ENCODE measurements around the gene CDH13. TPM values are rescaled to one million over a fixed set of nuclear protein-coding genes. Genes with fewer than 3 reads are reported as not detected.

The CDH13 gene
- total RNA-seq, 1 donor from 2014 or later = 2.3 TPM

- H3K4me3 Mint-ChIP-seq (ENCODE audit: unreplicated experiment) = no peak overlapping the region
- H3K36me3 Mint-ChIP-seq (ENCODE audit: low read depth, unreplicated experiment) = no peaks in the 10 kb centered on the region
- peaks cover 2% of the 10 kb centered on the region for H3K4me1 Mint-ChIP-seq (ENCODE audit: unreplicated experiment)
- TF ChIP-seq CTCF (IDR thresholded peaks at IDR 0.05; ENCODE audit: unreplicated experiment) = no peak
- no peak for DNase-seq (ENCODE audit: low spot score)
- no peaks in the 10 kb centered on the region for H3K9me3 Mint-ChIP-seq (ENCODE audit: unreplicated experiment)
- no peak overlapping the region for H3K27ac Mint-ChIP-seq (ENCODE audit: unreplicated experiment)
- H3K27me3 Mint-ChIP-seq (ENCODE audit: unreplicated experiment) = peaks cover 3% of the 10 kb centered on the region
Observed at GRCh38 chr16:82649766-82650165, 23.0 kb downstream of the CDH13 start.

GRCh38 chr16:82650804-82651203, 24.0 kb downstream of the CDH13 start:
- no peak for DNase-seq (ENCODE audit: low spot score)
- no peak for TF ChIP-seq CTCF (IDR thresholded peaks at IDR 0.05; ENCODE audit: unreplicated experiment)
- Mint-ChIP-seq H3K27ac (ENCODE audit: unreplicated experiment) (no peak overlapping the region), H3K4me3 (ENCODE audit: unreplicated experiment) (no peak overlapping the region), H3K36me3 (ENCODE audit: low read depth, unreplicated experiment) (no peaks in the 10 kb centered on the region), H3K9me3 (ENCODE audit: unreplicated experiment) (no peaks in the 10 kb centered on the region), H3K27me3 (ENCODE audit: unreplicated experiment) (peaks cover 3% of the 10 kb centered on the region), H3K4me1 (ENCODE audit: unreplicated experiment) (peaks cover 8% of the 10 kb centered on the region)

- Mint-ChIP-seq H3K27me3 (ENCODE audit: unreplicated experiment) (peaks cover 3% of the 10 kb centered on the region), H3K4me1 (ENCODE audit: unreplicated experiment) (peaks cover 8% of the 10 kb centered on the region), H3K9me3 (ENCODE audit: unreplicated experiment) (no peaks in the 10 kb centered on the region), H3K36me3 (ENCODE audit: low read depth, unreplicated experiment) (no peaks in the 10 kb centered on the region), H3K4me3 (ENCODE audit: unreplicated experiment) (no peak overlapping the region), H3K27ac (ENCODE audit: unreplicated experiment) (no peak overlapping the region)
- no peak for TF ChIP-seq CTCF (IDR thresholded peaks at IDR 0.05; ENCODE audit: unreplicated experiment)
- DNase-seq (ENCODE audit: low spot score) = no peak
Observed at GRCh38 chr16:82651921-82652601, 25.3 kb downstream of the CDH13 start.

GRCh38 chr16:82652826-82653225, 26.1 kb downstream of the CDH13 start:
- Mint-ChIP-seq H3K27me3 (ENCODE audit: unreplicated experiment) (no peaks in the 10 kb centered on the region), H3K27ac (ENCODE audit: unreplicated experiment) (no peak overlapping the region)
- no peak for DNase-seq (ENCODE audit: low spot score)

More at GRCh38 chr16:82652826-82653225, 26.1 kb downstream of the CDH13 start:
- no peak overlapping the region for H3K4me3 Mint-ChIP-seq (ENCODE audit: unreplicated experiment)
- H3K4me1 Mint-ChIP-seq (ENCODE audit: unreplicated experiment) = peaks cover 6% of the 10 kb centered on the region
- no peak for TF ChIP-seq CTCF (IDR thresholded peaks at IDR 0.05; ENCODE audit: unreplicated experiment)
- H3K36me3 Mint-ChIP-seq (ENCODE audit: low read depth, unreplicated experiment) = no peaks in the 10 kb centered on the region
- H3K9me3 Mint-ChIP-seq (ENCODE audit: unreplicated experiment) = no peaks in the 10 kb centered on the region

All from endothelial cell (in vitro differentiated cells).